Type B pancreatic cell (in vitro differentiated cells): ENCODE results near the gene CNPY4. TPM values are rescaled to one million over a fixed set of nuclear protein-coding genes. Genes with fewer than 3 reads are reported as not detected.
"Not testable (repeated sequence)": the region's sequence is repeated elsewhere in the genome, so short reads cannot be mapped to it uniquely, and the experiment has no call there.

ENCODE experiments used
- DNase-seq: peaks from one replicate; pipeline ENCODE4 v3.0.0; 2021; ENCODE audit warnings: mixed read lengths; ENCODE audit not compliant: unreplicated experiment; ENCODE audit errors: extremely low spot score
- H3K27ac Mint-ChIP-seq: 2 replicates; pipeline ENCODE4 v1.8.0; 2021; ENCODE audit warnings: mild to moderate bottlenecking, mixed read lengths
- H3K27me3 Mint-ChIP-seq: 2 replicates; pipeline ENCODE4 v1.8.0; 2021; ENCODE audit warnings: mixed read lengths
- H3K36me3 Mint-ChIP-seq: 2 replicates; pipeline ENCODE4 v1.8.0; 2021; ENCODE audit warnings: mixed read lengths
- H3K4me1 Mint-ChIP-seq: one replicate; pipeline ENCODE4 v1.8.0; 2021; ENCODE audit warnings: mixed read lengths; ENCODE audit not compliant: unreplicated experiment
- H3K4me3 Mint-ChIP-seq: 2 replicates; pipeline ENCODE4 v1.8.0; 2021; ENCODE audit warnings: mild to moderate bottlenecking, mixed read lengths
- H3K9me3 Mint-ChIP-seq: 2 replicates; pipeline ENCODE4 v1.8.0; 2021; ENCODE audit warnings: mixed read lengths
- total RNA-seq: library from RNA; stranded (reverse); gene quantifications from 2 replicates; pipeline ENCODE4 v1.2.1, GENCODE V29; 2021; ENCODE audit warnings: low replicate concordance
- TF ChIP-seq, protein P1 (sequence below): fragments of 200-600 bp; sonication (generic); conservative IDR thresholded peaks from 2 replicates; pipeline ENCODE4 v1.5.0; 2021; ENCODE audit warnings: antibody characterized with exemption, mild to moderate bottlenecking

The CNPY4 gene
- total RNA-seq, 1 donor from 2014 or later, result 36.0 TPM

DNA sequence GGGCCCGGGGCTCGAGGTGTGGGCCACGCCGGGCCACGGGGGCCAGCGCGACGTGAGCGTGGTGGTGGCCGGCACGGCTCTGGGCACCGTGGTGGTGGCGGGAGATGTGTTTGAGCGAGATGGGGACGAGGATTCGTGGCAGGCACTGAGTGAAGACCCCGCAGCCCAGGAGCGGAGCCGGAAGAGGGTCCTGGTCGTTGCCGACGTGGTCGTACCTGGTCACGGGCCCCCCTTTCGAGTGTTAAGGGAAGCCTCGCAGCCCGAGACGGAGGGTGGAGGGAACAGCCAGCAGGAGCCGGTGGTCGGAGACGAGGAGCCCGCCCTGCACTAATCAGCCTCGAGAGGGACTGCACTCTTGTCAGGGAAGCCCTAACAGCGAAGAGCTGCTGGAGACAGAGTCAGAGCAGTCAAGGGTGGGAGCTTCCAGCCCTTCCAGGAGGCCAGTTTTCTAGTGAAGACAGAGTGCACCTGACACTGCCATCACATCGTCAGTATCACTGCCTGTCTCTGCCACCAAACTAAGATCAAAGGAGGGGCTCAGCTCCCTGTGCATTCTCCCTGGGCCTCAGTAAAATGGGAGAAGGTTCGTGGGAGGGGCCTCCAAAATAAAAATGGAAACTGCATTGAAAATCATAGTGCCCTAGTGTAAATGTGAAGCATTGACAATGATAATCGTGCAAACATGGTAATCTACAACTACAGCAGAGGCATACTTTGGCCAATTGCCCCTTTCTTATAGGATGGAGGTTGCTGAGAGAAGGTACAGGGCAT lies 8.6 kb downstream of the CNPY4 start:
- peaks cover 24% of the 10 kb centered on the region for H3K4me1 Mint-ChIP-seq
- no peaks in the 10 kb centered on the region for H3K36me3 Mint-ChIP-seq
- peak overlapping the region; percentile 80 for H3K27ac Mint-ChIP-seq
- TF ChIP-seq, protein P1, sequence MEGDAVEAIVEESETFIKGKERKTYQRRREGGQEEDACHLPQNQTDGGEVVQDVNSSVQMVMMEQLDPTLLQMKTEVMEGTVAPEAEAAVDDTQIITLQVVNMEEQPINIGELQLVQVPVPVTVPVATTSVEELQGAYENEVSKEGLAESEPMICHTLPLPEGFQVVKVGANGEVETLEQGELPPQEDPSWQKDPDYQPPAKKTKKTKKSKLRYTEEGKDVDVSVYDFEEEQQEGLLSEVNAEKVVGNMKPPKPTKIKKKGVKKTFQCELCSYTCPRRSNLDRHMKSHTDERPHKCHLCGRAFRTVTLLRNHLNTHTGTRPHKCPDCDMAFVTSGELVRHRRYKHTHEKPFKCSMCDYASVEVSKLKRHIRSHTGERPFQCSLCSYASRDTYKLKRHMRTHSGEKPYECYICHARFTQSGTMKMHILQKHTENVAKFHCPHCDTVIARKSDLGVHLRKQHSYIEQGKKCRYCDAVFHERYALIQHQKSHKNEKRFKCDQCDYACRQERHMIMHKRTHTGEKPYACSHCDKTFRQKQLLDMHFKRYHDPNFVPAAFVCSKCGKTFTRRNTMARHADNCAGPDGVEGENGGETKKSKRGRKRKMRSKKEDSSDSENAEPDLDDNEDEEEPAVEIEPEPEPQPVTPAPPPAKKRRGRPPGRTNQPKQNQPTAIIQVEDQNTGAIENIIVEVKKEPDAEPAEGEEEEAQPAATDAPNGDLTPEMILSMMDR, result no peak
- no peaks in the 10 kb centered on the region for H3K9me3 Mint-ChIP-seq
- DNase-seq, result no peak
- peak overlapping the region; percentile 84 for H3K4me3 Mint-ChIP-seq
- no peaks in the 10 kb centered on the region for H3K27me3 Mint-ChIP-seq

DNA sequence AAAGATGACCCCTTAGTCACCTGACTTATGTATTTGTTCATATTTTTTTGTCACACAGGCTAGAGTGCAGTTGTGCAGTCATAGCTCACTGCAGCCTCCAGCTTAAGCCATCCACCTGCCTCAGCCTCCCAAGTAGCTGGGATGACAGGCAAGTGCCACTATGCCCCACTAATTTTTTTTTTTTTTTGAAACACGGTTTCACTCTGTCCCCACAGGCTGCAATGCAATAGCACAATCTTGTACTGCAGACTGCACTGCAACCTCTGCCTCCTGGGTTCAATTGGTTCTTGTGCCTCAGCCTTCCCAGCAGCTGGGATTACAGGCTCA lies 9.2 kb downstream of the CNPY4 start:
- no peaks in the 10 kb centered on the region for H3K27me3 Mint-ChIP-seq
- no peaks in the 10 kb centered on the region for H3K36me3 Mint-ChIP-seq
- H3K27ac Mint-ChIP-seq, result peak overlapping the region; percentile 80
- no peak for DNase-seq
- TF ChIP-seq, protein P1, result no peak
- peaks cover 24% of the 10 kb centered on the region for H3K4me1 Mint-ChIP-seq
- peak overlapping the region; percentile 84 for H3K4me3 Mint-ChIP-seq
- H3K9me3 Mint-ChIP-seq, result no peaks in the 10 kb centered on the region

GRCh38 chr7:100130220-100130607 lies 10.8 kb downstream of the CNPY4 start:
- not testable (repeated sequence) for H3K36me3 Mint-ChIP-seq, DNase-seq, H3K27me3 Mint-ChIP-seq, H3K27ac Mint-ChIP-seq, H3K9me3 Mint-ChIP-seq, H3K4me3 Mint-ChIP-seq
- H3K4me1 Mint-ChIP-seq, result peaks cover 18% of the 10 kb centered on the region

GRCh38 chr7:100130608-100131453 lies 11.4 kb downstream of the CNPY4 start:
- Mint-ChIP-seq H3K9me3 (no peaks in the 10 kb centered on the region), H3K36me3 (no peaks in the 10 kb centered on the region), H3K4me1 (peaks cover 20% of the 10 kb centered on the region), H3K27me3 (no peaks in the 10 kb centered on the region), H3K27ac (no peak overlapping the region), H3K4me3 (no peak overlapping the region)
- TF ChIP-seq, protein P1, result peak; percentile 93
- DNase-seq, result peak; percentile 89

GRCh38 chr7:100132126-100132525 lies 12.7 kb downstream of the CNPY4 start:
- Mint-ChIP-seq H3K4me1 (peaks cover 18% of the 10 kb centered on the region), H3K4me3 (peak overlapping the region; percentile 20), H3K36me3 (no peaks in the 10 kb centered on the region), H3K9me3 (no peaks in the 10 kb centered on the region), H3K27me3 (no peaks in the 10 kb centered on the region), H3K27ac (no peak overlapping the region)
- no peak for DNase-seq
- TF ChIP-seq, protein P1, result no peak

GRCh38 chr7:100132697-100133151 lies 13.3 kb downstream of the CNPY4 start:
- no peaks in the 10 kb centered on the region for H3K9me3 Mint-ChIP-seq
- no peaks in the 10 kb centered on the region for H3K27me3 Mint-ChIP-seq
- peak overlapping the region; percentile 53 for H3K27ac Mint-ChIP-seq
- DNase-seq, result no peak
- H3K4me3 Mint-ChIP-seq, result peak overlapping the region; percentile 20
- TF ChIP-seq, protein P1, result peak; percentile 90
- no peaks in the 10 kb centered on the region for H3K36me3 Mint-ChIP-seq
- H3K4me1 Mint-ChIP-seq, result peaks cover 18% of the 10 kb centered on the region
